HG02759 (cell line): Measurements from ENCODE around the gene NAP1L4.
A peak's percentile ranks its signal among the peaks of the same experiment; 100 is the strongest.
"Not testable (repeated sequence)": the region's sequence is repeated elsewhere in the genome, so short reads cannot be mapped to it uniquely, and the experiment has no call there.

Experiments
- ATAC-seq: cut with Tn5 transposase; IDR thresholded peaks from one replicate; pipeline ENCODE4 v1.9.1; 2021; ENCODE audit warnings: mild to moderate bottlenecking, moderate library complexity; ENCODE audit not compliant: unreplicated experiment

Gene NAP1L4

GRCh38 chr11:2911785-2912391, 80.2 kb downstream of the NAP1L4 start:
- no peak for ATAC-seq

DNA sequence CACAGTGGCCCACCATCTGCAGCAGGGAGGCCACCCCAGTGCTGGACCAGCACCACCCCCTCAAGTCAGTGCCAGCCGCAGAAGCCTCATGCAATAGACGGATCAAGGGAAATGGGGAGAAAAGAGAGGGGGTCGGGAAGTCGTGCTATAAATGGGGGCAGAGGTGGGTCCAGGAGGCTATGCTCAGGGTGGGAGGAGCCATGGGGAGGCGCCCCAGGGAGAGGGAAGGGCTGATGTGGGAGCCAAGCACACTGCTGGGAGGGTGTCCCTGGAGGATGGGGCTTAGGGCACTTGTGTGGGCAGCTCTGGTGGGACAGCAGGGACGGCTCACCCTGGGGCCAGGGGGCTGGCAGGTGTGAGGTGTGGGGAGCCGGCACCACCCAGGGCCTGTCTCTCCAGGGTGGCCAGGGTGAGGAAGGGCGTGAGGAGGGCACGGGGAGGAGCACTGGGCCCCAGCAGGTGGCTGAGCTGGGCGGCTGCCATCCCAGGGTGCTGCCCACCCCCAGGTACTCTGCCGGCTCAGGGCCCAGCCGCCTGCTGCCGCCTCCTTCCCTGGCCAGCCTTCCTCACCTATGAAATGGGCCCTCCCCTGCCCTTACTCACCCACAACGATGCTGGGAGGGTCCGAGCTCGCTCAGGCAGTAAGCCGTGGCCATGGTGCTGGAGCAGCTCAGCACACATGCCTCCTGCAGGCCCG, 80.9 kb downstream of the NAP1L4 start:
- no peak for ATAC-seq

GRCh38 chr11:2910401-2910955, 81.7 kb downstream of the NAP1L4 start:
- no peak for ATAC-seq

GRCh38 chr11:2909133-2909902, 82.8 kb downstream of the NAP1L4 start:
- ATAC-seq: no peak

- ATAC-seq: no peak
Measured at GRCh38 chr11:2908130-2908529, 84.0 kb downstream of the NAP1L4 start.

DNA sequence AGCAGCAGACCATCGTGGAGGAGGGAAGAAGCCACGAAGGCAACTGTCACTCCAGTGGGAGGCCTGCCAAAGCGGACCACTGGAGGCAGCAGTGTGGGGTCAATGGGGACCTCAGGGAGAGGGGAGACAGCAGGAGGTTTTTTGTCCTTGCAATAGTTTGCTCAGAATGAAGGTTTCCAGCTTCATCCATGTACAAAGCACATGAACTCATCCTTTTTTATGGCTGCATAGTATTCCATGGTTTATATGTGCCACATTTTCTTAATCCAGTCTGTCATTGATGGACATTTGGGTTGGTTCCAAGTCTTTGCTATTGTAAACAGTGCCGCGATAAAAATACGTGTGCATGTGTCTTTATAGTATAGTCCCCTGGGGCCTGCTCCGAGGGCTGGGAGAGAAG, 86.8 kb downstream of the NAP1L4 start:
- not testable (repeated sequence) for ATAC-seq

DNA sequence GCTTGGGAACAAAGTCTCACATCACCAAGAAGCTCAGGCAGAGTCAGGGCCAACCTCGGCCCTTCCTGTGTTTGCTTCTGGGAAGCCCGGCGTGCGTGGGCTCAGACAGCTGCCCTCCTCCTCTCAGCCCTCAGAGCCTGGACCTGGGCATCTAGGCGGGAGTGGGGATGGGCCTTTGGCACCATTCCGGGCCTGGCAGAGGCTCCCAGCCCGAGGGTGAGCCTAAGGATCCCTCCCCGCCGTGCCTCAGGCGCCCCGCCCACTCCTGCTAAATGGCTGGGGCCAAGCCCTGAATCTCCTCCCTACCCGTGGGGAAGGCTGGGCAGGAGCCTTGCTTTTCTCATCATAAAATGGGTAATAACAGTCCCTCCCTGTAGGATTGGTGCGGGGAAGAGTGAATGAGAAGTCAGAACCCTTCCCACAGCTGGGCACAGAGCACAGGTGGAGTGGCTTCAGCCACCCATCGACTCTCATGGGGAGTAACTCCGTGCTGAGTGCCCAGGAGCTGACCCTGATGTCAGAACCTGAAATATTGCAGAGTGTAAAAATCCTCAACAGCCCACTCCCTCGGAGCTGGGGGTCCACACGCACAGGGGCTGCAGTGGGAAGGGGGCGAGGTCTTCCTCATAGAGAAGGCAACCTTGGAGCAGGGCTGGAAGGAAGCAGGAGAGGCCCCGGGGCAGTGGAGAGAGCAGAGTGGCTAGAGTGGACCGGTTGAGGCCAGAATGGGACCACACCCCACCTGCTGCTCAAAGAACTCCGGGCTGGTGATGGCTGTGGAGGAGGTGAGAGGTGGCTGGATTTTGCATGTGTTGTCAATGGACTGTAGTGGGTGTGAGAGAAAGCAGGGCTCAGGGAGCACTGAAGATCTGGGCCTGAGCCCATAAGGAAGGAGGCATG, 87.7 kb downstream of the NAP1L4 start:
- ATAC-seq: no peak

- ATAC-seq: no peak
Measured at GRCh38 chr11:2903672-2904011, 88.5 kb downstream of the NAP1L4 start.

- no peak for ATAC-seq
Measured at GRCh38 chr11:2902784-2903671, 89.1 kb downstream of the NAP1L4 start.

DNA sequence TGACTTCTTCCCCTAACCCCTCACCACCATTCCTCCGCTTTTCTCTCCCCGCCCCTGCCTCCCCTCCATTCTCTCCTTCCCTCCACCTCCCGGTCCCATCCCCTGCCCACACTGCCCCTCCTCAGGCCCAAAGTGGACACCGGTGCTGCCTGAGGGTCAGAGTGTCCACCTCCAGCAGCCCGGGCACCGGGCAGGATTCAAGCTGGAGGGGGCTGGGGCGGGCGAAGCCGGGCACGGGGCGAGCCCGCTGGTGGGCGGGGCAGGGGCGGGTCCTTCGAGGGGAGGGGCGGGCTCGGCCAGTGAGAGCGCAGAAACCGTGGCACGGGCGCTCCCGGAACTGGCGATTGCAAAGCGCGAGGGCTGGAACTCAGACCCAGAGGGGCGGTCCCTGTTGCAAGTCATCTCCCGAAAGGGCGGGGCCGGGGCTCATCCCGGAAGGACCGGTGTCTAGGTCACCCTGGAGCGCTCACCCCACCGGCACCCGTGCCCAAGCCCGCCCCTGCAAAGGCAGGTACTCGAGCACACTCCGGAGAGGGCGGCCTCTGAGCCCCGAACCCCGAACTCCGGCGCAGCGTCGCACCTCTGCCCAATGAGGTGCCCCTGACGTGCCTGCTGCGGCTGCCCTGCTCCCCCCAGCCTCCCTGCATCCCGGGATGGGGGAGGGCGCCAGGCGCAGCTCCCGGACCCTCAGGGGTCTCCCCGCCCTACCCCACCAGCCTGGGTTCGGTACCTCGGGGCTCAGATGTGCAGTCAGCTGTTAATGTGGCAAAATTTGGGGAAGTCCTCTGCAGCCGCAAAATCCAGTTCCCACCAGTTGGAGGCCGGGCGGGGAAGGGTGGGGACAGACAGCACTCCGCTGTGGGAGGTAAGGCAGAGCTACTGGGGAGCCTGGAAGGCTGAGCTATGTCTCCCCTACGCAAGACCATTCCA, 90.0 kb downstream of the NAP1L4 start:
- peak; percentile 94 for ATAC-seq

DNA sequence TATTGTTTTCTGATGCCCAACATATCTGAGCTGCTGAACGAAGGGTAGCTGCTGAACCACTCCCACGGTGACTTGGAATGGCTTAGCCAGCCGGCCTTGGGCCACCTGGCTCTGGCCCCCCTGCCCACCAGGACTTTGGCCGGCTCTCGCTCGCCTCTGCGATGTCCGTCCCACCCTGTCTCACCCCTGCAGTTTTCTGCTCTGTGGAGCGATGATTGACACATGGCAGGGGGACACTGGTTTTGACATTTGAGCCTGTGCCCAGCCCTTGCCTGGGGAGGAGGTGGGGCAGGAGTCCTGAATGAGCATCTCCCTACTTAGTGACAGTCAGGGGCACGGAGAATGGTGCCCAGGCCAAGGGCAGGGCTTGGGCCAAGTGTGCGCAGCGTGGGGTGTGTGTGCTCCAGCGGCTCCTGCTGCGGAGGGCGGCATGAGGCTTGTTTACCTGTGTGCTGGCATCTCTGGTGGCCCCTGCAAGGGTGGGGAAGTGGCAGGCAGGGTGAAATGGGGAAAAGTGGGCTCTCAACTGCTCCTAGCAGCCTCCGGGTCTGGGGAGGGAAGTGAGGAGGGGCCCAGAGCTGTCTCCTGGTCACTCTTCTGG, 90.8 kb downstream of the NAP1L4 start:
- ATAC-seq: no peak

- no peak for ATAC-seq
Measured at GRCh38 chr11:2899080-2899783, 92.9 kb downstream of the NAP1L4 start.

- ATAC-seq: no peak
Measured at GRCh38 chr11:2898366-2899079, 93.6 kb downstream of the NAP1L4 start.

DNA sequence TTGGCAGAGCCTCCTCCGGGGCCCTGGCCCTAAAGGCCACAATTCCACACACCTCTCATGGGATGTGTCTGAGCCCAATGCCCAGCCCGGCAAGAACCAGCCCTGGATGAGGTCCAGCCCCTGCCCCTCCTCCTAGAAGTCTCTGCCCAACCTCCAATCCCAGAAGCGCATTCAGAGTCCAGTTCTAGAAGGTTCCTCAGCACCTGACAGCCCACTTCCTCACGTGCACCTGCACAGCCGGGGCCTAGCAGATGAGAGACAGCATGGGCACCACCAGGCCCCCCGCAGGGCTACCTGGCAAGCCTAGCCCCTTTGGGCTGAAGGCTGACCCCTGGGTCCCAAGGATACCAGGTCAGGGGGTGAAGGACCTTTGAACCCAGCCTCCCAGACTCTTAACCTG, 95.1 kb downstream of the NAP1L4 start:
- ATAC-seq: no peak

DNA sequence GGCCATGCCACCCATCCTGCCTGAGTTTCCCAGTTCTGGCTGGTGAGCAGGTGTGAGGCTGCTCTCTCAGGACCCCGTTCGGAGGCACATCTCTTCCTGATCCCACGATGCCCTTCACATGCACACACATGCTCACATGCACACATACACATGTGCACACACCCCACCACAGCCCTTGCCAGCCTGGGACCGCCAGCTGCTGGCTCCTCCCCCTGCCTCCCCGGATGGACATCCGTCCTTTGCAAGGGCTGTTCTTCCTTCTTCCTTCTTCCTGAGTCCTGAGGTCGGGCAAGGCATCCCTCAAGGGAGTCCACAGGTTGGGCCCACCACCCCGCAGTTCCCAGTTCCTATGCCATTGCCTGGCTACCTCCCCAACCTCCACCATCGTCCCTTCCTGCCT, 96.1 kb downstream of the NAP1L4 start:
- no peak for ATAC-seq
